ENCODE measurements around the gene URI1.
A peak's percentile ranks its signal among the peaks of the same experiment; 100 is the strongest.

Gene URI1

DNA sequence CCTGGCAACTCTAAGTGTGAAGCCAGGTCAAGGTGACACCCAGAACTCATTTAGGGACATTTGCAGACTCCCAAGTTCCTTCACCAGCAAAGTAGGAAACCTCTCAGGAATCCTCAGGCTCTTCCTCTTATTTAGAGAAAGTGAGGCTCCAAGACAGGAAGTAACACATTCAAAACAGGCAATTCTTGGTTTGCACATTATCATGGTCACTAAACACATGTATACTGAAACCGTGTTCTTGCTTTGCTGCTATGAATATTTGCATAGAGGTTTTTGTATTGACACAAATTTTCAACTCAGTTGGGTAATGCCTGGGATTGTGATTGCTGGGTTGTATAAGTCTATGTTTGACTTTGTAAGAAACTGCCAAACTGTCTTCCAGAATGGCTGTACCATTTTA lies 13.2 kb upstream of the URI1 start:
- no peaks in the 10 kb centered on the region for H3K36me3 ChIP-seq (replicated peaks in 1 of 2; ENCODE audit: control insufficient read depth in 2 of 2, insufficient read depth in 2 of 2, low read length in 2 of 2)
- H4K8ac ChIP-seq (ENCODE audit: low read depth, low read length): no peak overlapping the region
- no peak overlapping the region for H2BK15ac ChIP-seq (ENCODE audit: low read length)
- H3K4ac ChIP-seq (ENCODE audit: low read length): no peak overlapping the region
- no peaks in the 10 kb centered on the region for H3K27me3 ChIP-seq (ENCODE audit: control insufficient read depth in 3 of 3, insufficient read depth in 3 of 3, low read depth in 1 of 3, low read length in 3 of 3)
- no peak overlapping the region for H2BK5ac ChIP-seq (ENCODE audit: low read length)
- DNase-seq (ENCODE audit: low spot score): no peak
- peaks cover 2 to 6% of the 10 kb centered on the region in 2 donors for H3K4me1 ChIP-seq (ENCODE audit: control insufficient read depth in 2 of 2, insufficient read depth in 1 of 2, low read depth in 1 of 2, low read length in 2 of 2)
- no peaks in the 10 kb centered on the region for H3K79me1 ChIP-seq (ENCODE audit: low read depth, low read length)
- no peak overlapping the region for H3K27ac ChIP-seq (replicated peaks; ENCODE audit: low read length)
- no CpG with 5 or more reads among the region's 1 CpG for WGBS, 2 donors (ENCODE audit: extremely low coverage in 2 of 2, insufficient read length in 2 of 2, insufficient replicate concordance in 1 of 2)
- H2AFZ ChIP-seq (ENCODE audit: low read length): peak overlapping the region; percentile 86
- no peak overlapping the region for H3K4me2 ChIP-seq (ENCODE audit: insufficient read depth, low read length, poor library complexity, severe bottlenecking)
- H2BK12ac ChIP-seq (ENCODE audit: low read length): no peak overlapping the region
- no peak overlapping the region for H3K23ac ChIP-seq (ENCODE audit: low read depth, low read length, poor library complexity)
- H3K4me3 ChIP-seq (ENCODE audit: low read length in 2 of 2): no peak overlapping the region
- no peak overlapping the region for H3K18ac ChIP-seq (ENCODE audit: low read length)
- no peaks in the 10 kb centered on the region for H3K9me3 ChIP-seq (replicated peaks in 1 of 2; ENCODE audit: control insufficient read depth in 2 of 2, insufficient read depth in 1 of 2, low read depth in 1 of 2, low read length in 2 of 2)
- H3K14ac ChIP-seq (ENCODE audit: low read length): no peak overlapping the region
- H4K91ac ChIP-seq (ENCODE audit: low read depth, low read length, poor library complexity): no peak overlapping the region
- no peak overlapping the region for H2AK5ac ChIP-seq (ENCODE audit: low read depth, low read length)
- no peak overlapping the region for H2BK120ac ChIP-seq (ENCODE audit: low read depth, low read length)
- H3K9ac ChIP-seq (ENCODE audit: low read depth, low read length, poor library complexity): no peak overlapping the region

DNA sequence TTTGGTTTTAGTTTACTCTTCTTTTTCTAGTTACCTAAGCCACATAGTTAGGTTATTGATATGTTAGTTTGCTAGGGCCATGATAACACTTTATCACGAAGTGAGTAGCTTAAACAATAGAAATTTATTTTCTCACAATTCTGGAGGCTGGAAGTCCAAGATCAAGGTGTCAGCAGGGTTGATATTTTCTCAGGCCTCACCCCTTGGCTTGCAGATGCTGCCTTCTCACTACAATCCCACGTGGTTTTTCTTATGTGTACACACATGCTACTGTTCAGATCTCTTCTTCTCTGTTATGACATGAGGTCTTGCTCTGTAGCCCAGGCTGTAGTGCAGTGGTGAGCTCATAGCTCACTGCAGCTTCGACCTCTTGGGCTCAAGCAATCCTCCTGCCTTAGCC lies 7.8 kb upstream of the URI1 start:
- H3K4me1 ChIP-seq (ENCODE audit: control insufficient read depth in 2 of 2, insufficient read depth in 1 of 2, low read depth in 1 of 2, low read length in 2 of 2): no peaks in the 10 kb centered on the region
- no peak overlapping the region for H3K18ac ChIP-seq (ENCODE audit: low read length)
- no peaks in the 10 kb centered on the region for H3K27me3 ChIP-seq (ENCODE audit: control insufficient read depth in 3 of 3, insufficient read depth in 3 of 3, low read depth in 1 of 3, low read length in 3 of 3)
- no peak overlapping the region for H2AK5ac ChIP-seq (ENCODE audit: low read depth, low read length)
- H3K9ac ChIP-seq (ENCODE audit: low read depth, low read length, poor library complexity): no peak overlapping the region
- no peak overlapping the region for H3K4me3 ChIP-seq (ENCODE audit: low read length in 2 of 2)
- no peak overlapping the region for H4K91ac ChIP-seq (ENCODE audit: low read depth, low read length, poor library complexity)
- WGBS, 2 donors (ENCODE audit: extremely low coverage in 2 of 2, insufficient read length in 2 of 2, insufficient replicate concordance in 1 of 2): no CpG with 5 or more reads among the region's 3 CpGs
- no peak overlapping the region for H3K14ac ChIP-seq (ENCODE audit: low read length)
- no peak overlapping the region for H3K4ac ChIP-seq (ENCODE audit: low read length)
- no peaks in the 10 kb centered on the region for H3K36me3 ChIP-seq (replicated peaks in 1 of 2; ENCODE audit: control insufficient read depth in 2 of 2, insufficient read depth in 2 of 2, low read length in 2 of 2)
- H2BK120ac ChIP-seq (ENCODE audit: low read depth, low read length): no peak overlapping the region
- no peak overlapping the region for H3K23ac ChIP-seq (ENCODE audit: low read depth, low read length, poor library complexity)
- H3K79me1 ChIP-seq (ENCODE audit: low read depth, low read length): no peaks in the 10 kb centered on the region
- H3K27ac ChIP-seq (replicated peaks; ENCODE audit: low read length): no peak overlapping the region
- no peak for DNase-seq (ENCODE audit: low spot score)
- no peak overlapping the region for H2BK15ac ChIP-seq (ENCODE audit: low read length)
- no peak overlapping the region for H4K8ac ChIP-seq (ENCODE audit: low read depth, low read length)
- no peak overlapping the region for H2AFZ ChIP-seq (ENCODE audit: low read length)
- peaks cover 2 to 3% of the 10 kb centered on the region in 2 donors for H3K9me3 ChIP-seq (replicated peaks in 1 of 2; ENCODE audit: control insufficient read depth in 2 of 2, insufficient read depth in 1 of 2, low read depth in 1 of 2, low read length in 2 of 2)
- H3K4me2 ChIP-seq (ENCODE audit: insufficient read depth, low read length, poor library complexity, severe bottlenecking): no peak overlapping the region
- H2BK5ac ChIP-seq (ENCODE audit: low read length): no peak overlapping the region
- no peak overlapping the region for H2BK12ac ChIP-seq (ENCODE audit: low read length)

DNA sequence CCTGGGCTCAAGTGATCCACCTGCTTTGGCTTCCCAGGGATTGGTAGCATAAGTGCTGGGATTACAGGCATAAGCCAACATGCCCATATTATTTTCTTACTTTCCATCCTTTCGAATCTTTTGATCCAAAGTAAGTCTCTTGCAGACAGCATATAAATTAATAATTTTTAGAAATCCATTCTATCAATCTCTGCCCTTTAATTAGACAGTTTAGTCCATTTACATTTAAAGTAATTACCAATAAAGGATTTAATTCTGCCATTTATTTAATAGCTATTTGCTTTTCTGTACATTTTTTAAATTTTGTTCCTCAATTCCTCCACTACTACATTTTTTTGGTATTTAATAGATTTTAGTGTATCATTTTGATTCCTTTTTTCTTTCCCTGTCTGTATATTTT lies 7.3 kb upstream of the URI1 start:
- Histone ChIP-seq H4K8ac (ENCODE audit: low read depth, low read length) (no peak overlapping the region), H2AFZ (ENCODE audit: low read length) (no peak overlapping the region), H2BK15ac (ENCODE audit: low read length) (no peak overlapping the region), H3K36me3 (replicated peaks in 1 of 2; ENCODE audit: control insufficient read depth in 2 of 2, insufficient read depth in 2 of 2, low read length in 2 of 2) (no peaks in the 10 kb centered on the region), H2BK120ac (ENCODE audit: low read depth, low read length) (no peak overlapping the region), H3K4me1 (ENCODE audit: control insufficient read depth in 2 of 2, insufficient read depth in 1 of 2, low read depth in 1 of 2, low read length in 2 of 2) (no peaks in the 10 kb centered on the region), H4K91ac (ENCODE audit: low read depth, low read length, poor library complexity) (no peak overlapping the region), H3K79me1 (ENCODE audit: low read depth, low read length) (no peaks in the 10 kb centered on the region), H3K27me3 (ENCODE audit: control insufficient read depth in 3 of 3, insufficient read depth in 3 of 3, low read depth in 1 of 3, low read length in 3 of 3) (no peaks in the 10 kb centered on the region), H2AK5ac (ENCODE audit: low read depth, low read length) (no peak overlapping the region), H3K23ac (ENCODE audit: low read depth, low read length, poor library complexity) (no peak overlapping the region), H3K18ac (ENCODE audit: low read length) (no peak overlapping the region), H3K4ac (ENCODE audit: low read length) (no peak overlapping the region), H3K9me3 (replicated peaks in 1 of 2; ENCODE audit: control insufficient read depth in 2 of 2, insufficient read depth in 1 of 2, low read depth in 1 of 2, low read length in 2 of 2) (peaks cover 2 to 3% of the 10 kb centered on the region in 2 donors), H2BK12ac (ENCODE audit: low read length) (no peak overlapping the region), H3K4me3 (ENCODE audit: low read length in 2 of 2) (no peak overlapping the region), H3K14ac (ENCODE audit: low read length) (no peak overlapping the region), H2BK5ac (ENCODE audit: low read length) (no peak overlapping the region), H3K27ac (replicated peaks; ENCODE audit: low read length) (no peak overlapping the region), H3K4me2 (ENCODE audit: insufficient read depth, low read length, poor library complexity, severe bottlenecking) (no peak overlapping the region), H3K9ac (ENCODE audit: low read depth, low read length, poor library complexity) (no peak overlapping the region)
- WGBS, 2 donors (ENCODE audit: extremely low coverage in 2 of 2, insufficient read length in 2 of 2, insufficient replicate concordance in 1 of 2): no CpG with 5 or more reads among the region's 1 CpG
- DNase-seq (ENCODE audit: low spot score): no peak

DNA sequence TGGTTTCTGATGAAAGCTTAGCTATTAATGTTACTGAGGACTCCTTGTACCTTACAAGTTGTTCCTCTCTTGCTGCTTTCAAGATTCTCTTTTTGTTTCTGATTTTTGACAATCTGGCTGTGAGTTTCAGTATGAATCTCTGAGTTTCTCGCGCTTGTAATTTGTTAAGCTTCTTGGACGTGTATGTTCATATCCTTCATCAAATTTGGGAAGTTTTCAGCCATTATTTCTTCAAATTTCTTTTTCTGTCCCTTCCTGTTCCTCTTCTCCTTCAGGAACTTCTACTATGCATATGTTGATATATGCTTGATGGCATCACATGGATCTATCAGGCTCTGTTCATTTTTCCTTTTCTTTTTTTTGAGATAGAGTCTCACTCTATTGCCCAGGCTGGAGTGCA lies 5.6 kb upstream of the URI1 start:
- Histone ChIP-seq H2BK12ac (ENCODE audit: low read length) (no peak overlapping the region), H2AFZ (ENCODE audit: low read length) (no peak overlapping the region), H3K14ac (ENCODE audit: low read length) (no peak overlapping the region), H3K4me2 (ENCODE audit: insufficient read depth, low read length, poor library complexity, severe bottlenecking) (no peak overlapping the region), H3K4me3 (ENCODE audit: low read length in 2 of 2) (no peak overlapping the region), H2BK15ac (ENCODE audit: low read length) (no peak overlapping the region), H2BK120ac (ENCODE audit: low read depth, low read length) (no peak overlapping the region), H3K18ac (ENCODE audit: low read length) (no peak overlapping the region), H3K23ac (ENCODE audit: low read depth, low read length, poor library complexity) (no peak overlapping the region), H3K4me1 (ENCODE audit: control insufficient read depth in 2 of 2, insufficient read depth in 1 of 2, low read depth in 1 of 2, low read length in 2 of 2) (no peaks in the 10 kb centered on the region), H3K27me3 (ENCODE audit: control insufficient read depth in 3 of 3, insufficient read depth in 3 of 3, low read depth in 1 of 3, low read length in 3 of 3) (no peaks in the 10 kb centered on the region), H3K4ac (ENCODE audit: low read length) (no peak overlapping the region), H4K91ac (ENCODE audit: low read depth, low read length, poor library complexity) (no peak overlapping the region), H2AK5ac (ENCODE audit: low read depth, low read length) (no peak overlapping the region), H3K9ac (ENCODE audit: low read depth, low read length, poor library complexity) (no peak overlapping the region), H3K79me1 (ENCODE audit: low read depth, low read length) (no peaks in the 10 kb centered on the region), H3K36me3 (replicated peaks in 1 of 2; ENCODE audit: control insufficient read depth in 2 of 2, insufficient read depth in 2 of 2, low read length in 2 of 2) (no peaks in the 10 kb centered on the region), H3K9me3 (replicated peaks in 1 of 2; ENCODE audit: control insufficient read depth in 2 of 2, insufficient read depth in 1 of 2, low read depth in 1 of 2, low read length in 2 of 2) (peaks cover 2 to 3% of the 10 kb centered on the region in 2 donors), H2BK5ac (ENCODE audit: low read length) (no peak overlapping the region), H4K8ac (ENCODE audit: low read depth, low read length) (no peak overlapping the region), H3K27ac (replicated peaks; ENCODE audit: low read length) (no peak overlapping the region)
- DNase-seq (ENCODE audit: low spot score): no peak
- WGBS, 2 donors (ENCODE audit: extremely low coverage in 2 of 2, insufficient read length in 2 of 2, insufficient replicate concordance in 1 of 2): no CpG with 5 or more reads among the region's 3 CpGs

Measured in neuronal stem cell (in vitro differentiated cells).